Measurements from ENCODE around the gene TECPR2.
"Not testable (repeated sequence)": the region's sequence is repeated elsewhere in the genome, so short reads cannot be mapped to it uniquely, and the experiment has no call there.

Gene TECPR2

DNA sequence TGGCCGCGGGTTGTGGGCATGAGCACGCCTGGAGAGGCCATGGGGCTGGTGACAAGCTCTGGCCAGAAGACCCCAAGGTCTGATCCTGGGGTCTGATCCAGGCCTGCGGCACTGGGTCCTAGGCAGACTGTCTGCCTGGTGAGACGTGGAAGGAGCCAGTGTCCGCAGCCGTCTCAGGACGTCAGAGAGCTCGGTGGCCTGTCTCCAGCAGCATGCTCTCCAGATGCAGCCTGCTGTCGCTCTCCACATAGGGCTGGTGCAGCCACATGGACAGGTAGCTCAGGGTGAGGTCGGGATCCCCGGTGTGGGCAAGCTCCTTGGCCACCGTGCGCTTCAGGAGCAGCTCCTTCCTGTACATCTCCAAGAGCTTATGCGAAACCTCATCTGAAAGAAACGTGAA is 14.4 kb upstream of the TECPR2 start:
- TF ChIP-seq, protein P1, sequence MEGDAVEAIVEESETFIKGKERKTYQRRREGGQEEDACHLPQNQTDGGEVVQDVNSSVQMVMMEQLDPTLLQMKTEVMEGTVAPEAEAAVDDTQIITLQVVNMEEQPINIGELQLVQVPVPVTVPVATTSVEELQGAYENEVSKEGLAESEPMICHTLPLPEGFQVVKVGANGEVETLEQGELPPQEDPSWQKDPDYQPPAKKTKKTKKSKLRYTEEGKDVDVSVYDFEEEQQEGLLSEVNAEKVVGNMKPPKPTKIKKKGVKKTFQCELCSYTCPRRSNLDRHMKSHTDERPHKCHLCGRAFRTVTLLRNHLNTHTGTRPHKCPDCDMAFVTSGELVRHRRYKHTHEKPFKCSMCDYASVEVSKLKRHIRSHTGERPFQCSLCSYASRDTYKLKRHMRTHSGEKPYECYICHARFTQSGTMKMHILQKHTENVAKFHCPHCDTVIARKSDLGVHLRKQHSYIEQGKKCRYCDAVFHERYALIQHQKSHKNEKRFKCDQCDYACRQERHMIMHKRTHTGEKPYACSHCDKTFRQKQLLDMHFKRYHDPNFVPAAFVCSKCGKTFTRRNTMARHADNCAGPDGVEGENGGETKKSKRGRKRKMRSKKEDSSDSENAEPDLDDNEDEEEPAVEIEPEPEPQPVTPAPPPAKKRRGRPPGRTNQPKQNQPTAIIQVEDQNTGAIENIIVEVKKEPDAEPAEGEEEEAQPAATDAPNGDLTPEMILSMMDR (IDR thresholded peaks at IDR 0.05; ENCODE audit: extremely low read depth, missing control alignments), result no peak
- no peak for DNase-seq (ENCODE audit: low spot score)

DNA sequence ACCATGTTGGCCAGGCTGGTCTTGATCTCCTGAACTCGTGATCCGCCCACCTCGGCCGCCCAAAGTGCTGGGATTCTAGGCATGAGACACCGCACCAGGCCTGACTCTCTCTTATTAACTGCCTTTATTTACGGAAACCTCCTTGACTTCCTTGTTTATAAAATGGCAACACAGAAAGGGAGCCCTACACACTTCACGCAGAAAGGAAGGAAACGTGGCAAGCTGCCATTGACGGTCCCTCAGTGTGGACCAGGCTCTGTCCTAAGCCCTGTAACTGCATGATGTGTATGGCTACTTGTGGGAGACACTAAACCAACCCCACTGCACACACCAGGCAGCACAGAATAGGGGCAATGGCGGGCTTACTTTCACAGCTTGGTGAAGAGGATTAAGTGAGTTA is 11.7 kb upstream of the TECPR2 start:
- no peak for DNase-seq (ENCODE audit: low spot score)
- TF ChIP-seq, protein P1 (IDR thresholded peaks at IDR 0.05; ENCODE audit: extremely low read depth, missing control alignments), result no peak

DNA sequence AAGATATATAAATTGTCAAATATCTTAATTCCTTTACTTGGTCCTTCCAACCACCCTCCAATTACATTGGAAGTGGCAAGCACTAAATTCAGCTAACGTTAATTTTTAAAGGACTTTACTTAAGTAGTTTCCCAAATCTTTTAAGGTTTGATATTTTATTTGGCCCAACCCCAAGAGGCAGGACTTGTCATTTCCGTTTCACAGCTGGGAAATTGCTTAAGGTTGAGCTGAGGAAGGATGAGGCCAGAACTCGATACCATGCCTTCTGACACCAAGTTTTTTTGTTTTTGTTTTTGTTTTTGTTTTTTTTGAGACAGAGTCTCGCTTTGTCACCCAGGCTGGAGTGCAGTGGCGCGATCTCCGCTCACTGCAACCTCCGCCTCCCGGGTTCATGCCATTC is 11.1 kb upstream of the TECPR2 start:
- not testable (repeated sequence) for DNase-seq (ENCODE audit: low spot score)

DNA sequence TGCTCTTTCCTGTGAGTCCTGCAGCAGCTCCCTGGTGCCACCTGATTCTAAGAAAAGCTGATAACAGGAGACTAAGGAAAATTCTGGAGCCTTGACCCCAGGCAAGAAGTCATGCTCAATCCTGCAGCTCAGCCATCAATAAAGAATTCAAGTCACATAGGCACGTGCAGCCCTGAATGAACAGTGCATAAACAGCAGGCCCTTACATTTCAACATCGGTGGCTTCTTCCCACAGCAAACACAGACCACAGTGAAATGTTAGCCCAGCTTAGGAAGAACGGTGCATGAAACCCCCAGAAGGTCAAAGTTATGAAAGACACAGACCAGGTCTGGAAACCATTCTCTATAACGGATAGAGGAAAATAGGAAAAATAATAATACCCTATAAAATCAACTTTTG is 10.5 kb upstream of the TECPR2 start:
- DNase-seq (ENCODE audit: low spot score), result no peak
- TF ChIP-seq, protein P1 (IDR thresholded peaks at IDR 0.05; ENCODE audit: extremely low read depth, missing control alignments), result no peak

DNA sequence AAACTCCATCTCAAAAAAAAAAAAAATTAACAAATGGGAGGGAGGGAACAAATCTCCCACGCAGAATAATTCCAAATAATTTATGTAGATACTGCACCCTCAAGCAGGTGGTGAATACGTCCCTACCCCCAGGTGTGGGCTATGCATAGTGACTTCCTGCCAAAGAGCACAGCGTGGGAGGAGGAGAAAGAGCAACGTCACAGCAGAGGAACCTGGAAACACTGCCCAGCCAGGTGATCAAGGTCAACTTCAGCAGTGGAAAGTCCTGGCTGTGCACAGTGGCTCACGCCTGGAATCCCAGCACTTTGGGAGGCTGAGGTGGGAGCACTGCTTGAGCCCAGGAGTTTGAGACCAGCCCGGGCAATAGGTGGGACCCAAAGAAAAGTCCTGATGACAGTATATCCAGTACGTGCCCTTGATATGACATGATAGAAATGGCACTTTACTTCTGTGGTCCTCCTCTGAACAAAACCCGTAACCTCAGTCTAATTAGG is 9.6 kb upstream of the TECPR2 start:
- DNase-seq (ENCODE audit: low spot score), result no peak
- TF ChIP-seq, protein P1 (IDR thresholded peaks at IDR 0.05; ENCODE audit: extremely low read depth, missing control alignments), result no peak

DNA sequence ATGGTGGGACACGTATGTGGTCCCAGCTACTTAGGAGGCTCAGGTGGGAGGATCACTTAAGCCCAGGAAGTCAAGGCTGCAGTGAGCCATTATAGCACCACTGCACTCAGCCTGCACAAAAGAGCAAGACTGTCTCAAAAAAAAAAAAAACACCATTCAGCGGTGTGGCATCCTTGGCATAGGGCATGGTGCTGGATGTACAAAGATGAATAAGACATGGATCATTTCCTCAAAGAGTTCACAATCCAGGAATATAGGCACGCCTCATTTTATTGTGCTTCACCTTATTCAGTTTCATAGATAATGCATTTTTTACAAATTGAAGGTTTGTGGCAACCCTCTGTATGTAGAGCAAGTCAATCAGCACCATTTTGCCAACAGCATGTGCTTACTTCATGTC is 6.5 kb upstream of the TECPR2 start:
- no peak for DNase-seq (ENCODE audit: low spot score)
- TF ChIP-seq, protein P1 (IDR thresholded peaks at IDR 0.05; ENCODE audit: extremely low read depth, missing control alignments), result no peak

DNA sequence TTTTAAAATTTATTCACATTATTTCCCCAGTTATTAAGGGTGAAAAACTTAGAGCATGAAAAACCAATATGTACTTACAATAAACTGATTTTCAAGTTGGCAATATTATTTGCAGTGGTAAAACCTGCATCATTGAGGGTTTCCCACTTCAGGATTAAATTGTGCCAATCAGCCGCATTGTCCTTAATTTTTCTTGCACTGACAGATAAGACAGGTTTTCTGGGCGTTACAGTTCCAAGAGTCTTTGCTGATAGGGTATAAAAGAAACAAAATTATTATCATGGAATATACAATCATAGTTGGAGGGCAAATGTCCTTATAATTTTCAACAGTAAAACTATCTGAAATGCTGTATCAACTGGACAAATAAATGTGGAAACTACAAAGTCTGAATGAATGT is 3.4 kb upstream of the TECPR2 start:
- DNase-seq (ENCODE audit: low spot score), result no peak
- TF ChIP-seq, protein P1 (IDR thresholded peaks at IDR 0.05; ENCODE audit: extremely low read depth, missing control alignments), result no peak

DNA sequence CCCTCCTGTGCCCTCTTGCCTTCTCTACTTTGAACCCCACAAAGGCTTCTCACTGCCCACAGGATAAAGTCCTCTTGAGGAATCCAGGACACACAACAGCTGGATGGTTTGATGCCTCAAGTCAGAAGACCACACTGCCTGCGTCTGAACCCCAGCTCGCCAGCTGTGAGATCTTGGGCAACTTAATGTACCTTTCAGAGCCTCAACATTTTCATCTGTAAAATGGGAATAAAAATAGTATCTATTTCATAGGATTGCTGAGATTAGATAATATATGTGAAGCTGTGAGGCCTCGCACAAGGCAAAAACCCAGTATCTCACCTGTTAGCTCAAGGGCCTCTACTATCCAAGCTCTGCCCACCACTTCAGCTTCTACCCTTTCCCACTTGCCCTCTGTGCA is 2.4 kb upstream of the TECPR2 start:
- DNase-seq (ENCODE audit: low spot score), result no peak
- TF ChIP-seq, protein P1 (IDR thresholded peaks at IDR 0.05; ENCODE audit: extremely low read depth, missing control alignments), result no peak
